OCI-LY7 (cell line): ENCODE data around the gene ETV5. TPM values are rescaled to one million over a fixed set of nuclear protein-coding genes. Genes with fewer than 3 reads are reported as not detected.

Experiments
- BruUV-seq: library from RNA; stranded (reverse); fragments of 400-500 nt; replicated peaks from 2 replicates; lab custom pipeline; 2021; lab: Mats Ljungman, UMichigan
- CTCF ChIA-PET: fragments of 300-600 bp; sonication (Branson Sonifier 250); formaldehyde crosslinking; loops from one replicate; lab custom pipeline; 2022; ENCODE audit warnings: antibody characterized with exemption; ENCODE audit not compliant: unreplicated experiment; lab: Charles Lee
- POLR2A ChIA-PET: fragments of 300-600 bp; sonication (Branson Sonifier 250); formaldehyde crosslinking; loops from one replicate; lab custom pipeline; 2022; ENCODE audit warnings: antibody characterized with exemption; lab: Charles Lee
- DNase-seq: peaks from one replicate; pipeline ENCODE4 v3.0.0-alpha.2; 2015; ENCODE audit warnings: low spot score
- H2AFZ ChIP-seq: fragments of 200-600 bp; sonication (generic), shearing (Covaris generic); 2 replicates; pipeline ENCODE4 v1.6.1; 2014; ENCODE audit warnings: mild to moderate bottlenecking, antibody characterized with exemption, low read length, moderate library complexity
- H3K27ac ChIP-seq: fragments of 200-600 bp; sonication (generic); 2 replicates; pipeline ENCODE4 v1.5.1; 2014; ENCODE audit warnings: mixed run types, low read depth, mild to moderate bottlenecking, moderate library complexity, low read length, inconsistent platforms; ENCODE audit not compliant: poor library complexity, severe bottlenecking
- H3K36me3 ChIP-seq: fragments of 200-600 bp; sonication (generic); 2 replicates; pipeline ENCODE4 v1.6.1; 2014; ENCODE audit warnings: mild to moderate bottlenecking, antibody characterized with exemption, low read length, moderate library complexity, mixed read lengths; ENCODE audit not compliant: insufficient read depth
- H3K4me1 ChIP-seq: fragments of 200-600 bp; sonication (generic); 2 replicates; pipeline ENCODE4 v1.5.1; 2014; ENCODE audit warnings: mild to moderate bottlenecking, low read length; ENCODE audit not compliant: insufficient read depth, poor library complexity, severe bottlenecking
- H3K4me2 ChIP-seq: fragments of 200-600 bp; sonication (generic); 2 replicates; pipeline ENCODE4 v1.6.1; 2014; ENCODE audit warnings: mild to moderate bottlenecking, low read length
- H3K4me3 ChIP-seq: fragments of 200-600 bp; sonication (generic); 2 replicates; pipeline ENCODE4 v1.5.1; 2014; ENCODE audit warnings: mild to moderate bottlenecking, low read depth, low read length; ENCODE audit not compliant: poor library complexity, severe bottlenecking
- H3K79me2 ChIP-seq: fragments of 200-600 bp; sonication (generic); 2 replicates; pipeline ENCODE4 v1.6.1; 2016; ENCODE audit warnings: low read depth, mild to moderate bottlenecking, low read length, moderate library complexity, mixed read lengths; ENCODE audit not compliant: insufficient read depth
- H3K9me2 ChIP-seq: fragments of 200-600 bp; sonication (generic); 2 replicates; pipeline ENCODE4 v1.6.1; 2016; ENCODE audit warnings: mild to moderate bottlenecking, low read length, mixed read lengths; ENCODE audit not compliant: insufficient read depth
- H3K9me3 ChIP-seq: fragments of 200-600 bp; sonication (generic); 2 replicates; pipeline ENCODE4 v1.6.1; 2014; ENCODE audit warnings: mild to moderate bottlenecking, mixed run types, low read length, mixed read lengths
- H4K20me1 ChIP-seq: fragments of 200-600 bp; sonication (generic); 2 replicates; pipeline ENCODE4 v1.6.1; 2014; ENCODE audit warnings: mild to moderate bottlenecking, antibody characterized with exemption, low read length, moderate library complexity, mixed read lengths; ENCODE audit not compliant: insufficient read depth
- CTCF ChIP-seq: fragments of 200-600 bp; sonication (generic); conservative IDR thresholded peaks from 2 replicates; pipeline ENCODE4 v1.5.1; 2014; ENCODE audit warnings: mild to moderate bottlenecking, antibody characterized with exemption, low read length, moderate library complexity, mixed read lengths
- EZH2phosphoT487 ChIP-seq: fragments of 200-600 bp; sonication (generic); IDR thresholded peaks from 2 replicates; pipeline ENCODE4 v1.6.1; 2018; ENCODE audit warnings: low read depth, borderline replicate concordance, mild to moderate bottlenecking, mixed run types, antibody characterized with exemption, low read length, moderate library complexity, mixed read lengths
- intact Hi-C: fragments of 100-400 bp; cut with micrococcal nuclease; formaldehyde crosslinking; loops from one replicate; pipeline ENCODE4 v1.10.0; 2022; ENCODE audit not compliant: unreplicated experiment
- total RNA-seq, 2 experiments: library from RNA; depleted of rRNA in 1 of 2; stranded (reverse); fragments of >200 nt in 1 of 2; shearing (Covaris generic) in 1 of 2; gene quantifications; 2 replicates each; pipeline ENCODE4 v1.2.3, GENCODE V29; 2014 to 2022

Gene ETV5
- total RNA-seq, 2 experiments from 2014 or later = 0.85 to 1.1 TPM

- Histone ChIP-seq H3K27ac (no peak overlapping the region), H3K9me2 (no peaks in the 10 kb centered on the region), H3K9me3 (no peaks in the 10 kb centered on the region), H2AFZ (no peak overlapping the region), H3K4me3 (no peak overlapping the region), H3K36me3 (no peaks in the 10 kb centered on the region), H4K20me1 (no peaks in the 10 kb centered on the region), H3K79me2 (no peaks in the 10 kb centered on the region), H3K4me2 (no peak overlapping the region), H3K4me1 (no peaks in the 10 kb centered on the region)
- CTCF ChIA-PET = no interaction called here
- POLR2A ChIA-PET = interaction anchor here (0.7 kb wide), 1 partner anchor 238 kb away, joined by 3 read pairs; no protein-coding TSS in a partner anchor
- DNase-seq = no peak
- TF ChIP-seq CTCF = no peak
- no peak for TF ChIP-seq EZH2phosphoT487
- no TSS peak for BruUV-seq
- intact Hi-C loops = no loop called here
Observed at GRCh38 chr3:186012137-186012536, 96.8 kb downstream of the ETV5 start.

- Histone ChIP-seq H3K4me3 (no peak overlapping the region), H2AFZ (no peak overlapping the region), H3K27ac (no peak overlapping the region), H4K20me1 (no peaks in the 10 kb centered on the region), H3K4me2 (no peak overlapping the region), H3K9me2 (no peaks in the 10 kb centered on the region), H3K9me3 (no peaks in the 10 kb centered on the region), H3K4me1 (no peaks in the 10 kb centered on the region), H3K36me3 (no peaks in the 10 kb centered on the region), H3K79me2 (no peaks in the 10 kb centered on the region)
- no peak for DNase-seq
- ChIA-PET POLR2A (no interaction called here), CTCF (no interaction called here)
- no peak for TF ChIP-seq CTCF
- TF ChIP-seq EZH2phosphoT487 = no peak
- intact Hi-C loops = no loop called here
- BruUV-seq = no TSS peak
Observed at GRCh38 chr3:186004671-186005070, 104.2 kb downstream of the ETV5 start.

DNA sequence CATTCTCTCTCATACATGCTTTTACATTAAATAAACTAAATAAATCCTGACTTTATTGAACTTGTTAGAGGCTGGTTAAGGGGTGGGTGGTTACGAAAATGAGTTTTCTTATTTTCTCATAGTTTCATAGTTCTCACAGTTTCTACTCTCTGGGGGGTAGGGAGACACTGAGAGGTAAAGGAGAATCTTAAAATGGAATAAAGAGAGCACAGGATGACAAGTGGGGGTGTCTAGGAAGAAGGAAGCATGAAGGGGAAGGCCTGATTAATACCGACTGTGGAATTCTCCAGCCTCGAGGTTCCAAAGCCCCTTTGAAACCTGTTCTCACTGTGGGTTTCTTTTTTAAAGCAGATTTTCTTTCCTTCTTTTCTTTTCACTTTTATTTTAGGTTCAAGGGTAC lies 104.7 kb downstream of the ETV5 start:
- H3K4me3 ChIP-seq = no peak overlapping the region
- no TSS peak for BruUV-seq
- DNase-seq = no peak
- H3K79me2 ChIP-seq = no peaks in the 10 kb centered on the region
- H3K36me3 ChIP-seq = no peaks in the 10 kb centered on the region
- no peak for TF ChIP-seq CTCF
- no peak for TF ChIP-seq EZH2phosphoT487
- H2AFZ ChIP-seq = no peak overlapping the region
- intact Hi-C loops = no loop called here
- H3K4me2 ChIP-seq = no peak overlapping the region
- ChIA-PET CTCF (no interaction called here), POLR2A (no interaction called here)
- no peaks in the 10 kb centered on the region for H3K4me1 ChIP-seq
- H4K20me1 ChIP-seq = no peaks in the 10 kb centered on the region
- no peaks in the 10 kb centered on the region for H3K9me3 ChIP-seq
- no peaks in the 10 kb centered on the region for H3K9me2 ChIP-seq
- H3K27ac ChIP-seq = no peak overlapping the region
